Neural progenitor cell (in vitro differentiated cells): Measurements from ENCODE around the gene EXOC6B.

Experiments used
- CTCF ChIP-seq: fragments of 200-600 bp; sonication (generic); IDR thresholded peaks from 2 replicates; pipeline ENCODE4 v1.5.1; 2017; ENCODE audit warnings: antibody characterized with exemption, mild to moderate bottlenecking
- EZH2 ChIP-seq: fragments of 200-600 bp; sonication (generic); IDR thresholded peaks from 2 replicates; pipeline ENCODE4 v1.6.1; 2017; ENCODE audit warnings: antibody characterized with exemption, mild to moderate bottlenecking, moderate library complexity
- EZH2phosphoT487 ChIP-seq: fragments of 200-600 bp; sonication (generic); IDR thresholded peaks from 2 replicates; pipeline ENCODE4 v1.6.1; 2017; ENCODE audit warnings: antibody characterized with exemption

DNA sequence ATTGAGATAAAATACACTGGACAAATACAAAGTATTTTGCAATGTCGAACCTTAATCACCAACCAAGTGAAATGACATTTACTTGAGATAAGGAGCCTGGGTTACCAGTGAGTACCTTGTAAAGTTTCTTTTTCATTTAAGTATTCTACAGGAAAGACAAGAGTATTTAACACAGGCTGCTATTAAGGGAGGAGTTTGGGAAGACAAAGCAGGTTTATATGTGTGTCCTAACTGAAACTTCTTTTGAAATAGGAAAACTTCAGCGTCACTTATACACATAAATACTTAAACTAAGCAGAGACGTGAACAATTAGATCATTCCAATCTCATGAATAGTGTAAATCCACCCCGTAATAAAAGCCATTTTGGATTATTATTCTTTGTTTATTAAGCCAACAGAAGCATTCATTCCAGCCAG, 551.4 kb downstream of the EXOC6B start:
- TF ChIP-seq CTCF (no peak), EZH2 (no peak), EZH2phosphoT487 (no peak)
